Medulla oblongata (tissue), 1 donor: Measurements from ENCODE around the gene EYS.
"Not testable (repeated sequence)": the region's sequence is repeated elsewhere in the genome, so short reads cannot be mapped to it uniquely, and the experiment has no call there.

Source experiments
- DNase-seq: peaks from one replicate; pipeline ENCODE4 v3.0.0-alpha.2; 2015; ENCODE audit errors: extremely low spot score

EYS gene

DNA sequence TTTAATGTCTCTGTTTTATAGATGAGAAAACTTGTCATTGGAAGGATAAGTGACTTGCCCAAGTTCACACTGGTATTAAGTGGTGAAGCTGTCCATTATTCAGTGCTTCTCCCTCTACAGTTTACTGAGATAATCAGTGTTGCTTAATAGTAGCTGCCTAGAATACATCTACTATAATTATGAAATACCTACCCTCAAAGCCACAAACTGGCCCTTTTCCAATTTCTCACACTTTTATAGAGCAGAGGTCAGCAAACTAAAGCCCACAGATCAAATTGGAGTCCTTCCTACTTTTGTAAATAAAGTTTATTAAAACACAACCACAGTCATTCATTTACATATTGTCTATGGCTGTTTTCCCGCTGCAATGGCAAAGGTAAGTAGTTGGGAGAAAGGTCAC, 73.5 kb downstream of the EYS start:
- DNase-seq, result no peak

- DNase-seq, result no peak
Measured at GRCh38 chr6:65631711-65632110, 75.3 kb downstream of the EYS start.

- not testable (repeated sequence) for DNase-seq
Measured at GRCh38 chr6:65627434-65627999, 79.5 kb downstream of the EYS start.

DNA sequence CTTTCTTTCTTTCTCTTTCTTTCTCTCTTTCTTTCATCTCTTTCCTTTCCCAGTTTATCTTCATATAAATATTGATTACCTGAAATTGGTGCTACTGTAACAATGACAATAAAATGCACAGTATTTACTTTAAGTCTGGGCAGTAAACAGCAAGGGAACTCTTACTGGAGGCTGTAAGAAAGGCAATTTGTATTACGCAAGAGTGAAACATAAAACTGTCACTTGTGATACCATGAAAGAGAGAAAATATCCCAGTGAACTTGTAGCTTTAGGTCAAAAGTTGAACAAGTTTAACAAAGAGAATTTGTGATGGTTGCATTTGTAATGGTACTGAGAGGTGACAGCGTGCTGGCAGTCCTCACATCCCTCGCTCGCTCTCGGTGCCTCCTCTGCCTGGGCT, 80.0 kb downstream of the EYS start:
- DNase-seq, result no peak

DNA sequence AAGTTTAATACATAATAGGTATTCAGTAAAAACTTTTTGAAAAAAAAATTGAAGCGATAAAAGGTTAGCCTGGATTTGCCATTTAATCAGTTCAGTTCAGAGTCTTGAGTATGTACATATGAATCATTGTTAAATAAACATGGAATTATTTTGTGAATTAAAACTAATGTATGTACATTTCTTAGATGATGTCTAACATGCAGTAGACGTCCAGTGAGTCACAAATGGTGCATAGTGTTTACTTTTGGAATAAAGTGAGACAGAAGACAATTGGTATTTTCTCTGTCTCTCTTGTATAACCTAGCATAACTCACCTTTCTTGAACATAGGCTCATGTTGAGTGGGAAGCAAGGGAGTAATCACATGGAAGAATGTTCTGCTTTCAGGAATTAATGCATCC, 83.5 kb downstream of the EYS start:
- no peak for DNase-seq

DNA sequence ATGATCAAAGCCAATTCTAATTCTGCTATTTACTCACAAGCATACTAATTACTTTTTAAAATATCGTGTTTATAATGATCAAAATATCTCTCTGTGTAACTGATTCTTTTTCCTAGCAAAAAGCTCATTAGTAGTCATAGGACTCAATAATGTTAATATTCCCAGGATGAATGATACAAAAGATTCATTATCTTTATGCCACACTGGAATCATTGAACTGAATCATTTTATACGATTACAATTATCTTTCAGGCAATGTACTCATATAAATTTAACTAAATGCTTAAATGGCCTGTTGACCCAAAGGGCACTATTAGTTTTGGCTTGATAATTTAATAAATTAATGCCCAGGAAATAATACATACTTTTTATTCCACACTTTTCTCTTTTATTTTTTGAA, 96.3 kb downstream of the EYS start:
- DNase-seq, result no peak

DNA sequence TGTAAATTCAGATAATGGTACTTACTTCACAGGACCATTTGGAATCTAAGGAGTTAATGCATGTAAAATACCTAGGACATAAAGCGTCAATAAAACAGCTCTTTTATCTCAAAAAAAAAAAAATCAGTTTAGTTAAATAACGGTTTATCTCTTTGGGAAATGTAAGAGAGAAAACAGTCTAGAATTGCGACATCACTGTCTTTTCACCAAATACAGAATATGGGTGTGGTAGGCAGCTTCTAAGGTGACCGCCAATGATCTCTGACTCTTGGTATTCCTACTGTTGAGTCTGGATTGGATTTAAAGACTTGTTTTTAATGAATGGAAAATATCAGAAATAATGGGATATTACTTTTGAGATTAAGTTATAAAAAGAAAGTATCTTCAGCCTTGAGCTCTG, 111.5 kb downstream of the EYS start:
- DNase-seq, result no peak

DNA sequence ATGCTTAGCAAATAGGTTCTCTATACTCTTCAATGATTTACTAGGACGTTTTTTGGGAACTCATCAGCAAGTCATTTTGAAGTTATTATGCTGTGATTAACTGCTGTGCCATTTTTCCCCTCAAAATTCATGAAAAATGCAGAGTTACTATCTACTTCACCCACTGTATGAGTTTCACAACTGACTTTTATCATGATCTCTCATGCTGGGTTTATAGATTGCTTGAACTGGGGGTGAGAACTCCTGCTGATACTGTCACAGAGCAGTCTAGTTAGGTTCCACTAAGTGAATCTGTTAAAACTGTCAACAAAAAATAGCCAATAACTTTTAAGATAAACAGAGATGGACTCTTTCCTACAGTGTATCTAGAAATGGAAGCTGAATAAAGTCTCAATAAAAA, 136.7 kb downstream of the EYS start:
- DNase-seq, result no peak

- no peak for DNase-seq
Measured at GRCh38 chr6:65569505-65569904, 137.5 kb downstream of the EYS start.

GRCh38 chr6:65569056-65569455, 138.0 kb downstream of the EYS start:
- DNase-seq, result not testable (repeated sequence)

DNA sequence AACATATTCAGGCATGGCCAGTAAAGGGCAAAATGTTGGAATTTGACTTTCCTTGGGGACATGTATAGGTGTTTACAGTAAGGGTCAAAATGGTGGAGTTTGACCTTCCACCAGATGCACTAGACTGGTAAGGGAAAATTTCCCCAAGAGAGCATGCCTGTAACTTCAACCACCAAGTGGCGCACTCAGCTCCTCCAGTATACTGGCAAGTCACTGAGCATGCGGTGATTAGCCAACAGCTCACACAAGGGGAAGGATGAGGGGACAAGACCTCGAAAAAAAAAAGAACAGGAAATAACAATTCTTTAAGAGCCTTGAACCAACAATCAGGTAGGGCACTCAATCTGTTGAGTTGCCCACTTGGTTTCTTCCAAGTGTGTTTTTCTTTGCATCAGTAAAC, 140.9 kb downstream of the EYS start:
- no peak for DNase-seq

DNA sequence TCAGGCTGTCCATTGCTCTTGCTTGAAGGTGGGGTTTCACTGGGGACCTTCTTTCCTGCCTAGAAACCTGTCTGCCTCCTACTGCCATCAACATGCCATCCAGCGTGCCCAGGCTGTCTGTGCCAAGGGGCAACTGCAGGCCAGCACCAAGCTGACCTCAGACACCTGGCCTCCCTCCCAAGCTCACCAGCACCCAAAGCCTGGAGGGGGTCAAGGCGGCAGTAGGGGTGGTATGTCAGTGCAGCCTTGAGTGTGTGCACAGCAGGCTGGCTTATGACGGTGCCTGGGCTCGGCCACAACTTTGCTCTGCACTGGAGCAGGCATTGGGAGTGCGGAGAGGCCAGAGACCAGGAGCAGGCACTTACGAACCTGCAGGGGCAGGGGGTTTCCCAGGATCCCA, 149.0 kb downstream of the EYS start:
- DNase-seq, result no peak

GRCh38 chr6:65557224-65557623, 149.8 kb downstream of the EYS start:
- DNase-seq, result no peak

- no peak for DNase-seq
Measured at GRCh38 chr6:65546894-65547293, 160.1 kb downstream of the EYS start.

DNA sequence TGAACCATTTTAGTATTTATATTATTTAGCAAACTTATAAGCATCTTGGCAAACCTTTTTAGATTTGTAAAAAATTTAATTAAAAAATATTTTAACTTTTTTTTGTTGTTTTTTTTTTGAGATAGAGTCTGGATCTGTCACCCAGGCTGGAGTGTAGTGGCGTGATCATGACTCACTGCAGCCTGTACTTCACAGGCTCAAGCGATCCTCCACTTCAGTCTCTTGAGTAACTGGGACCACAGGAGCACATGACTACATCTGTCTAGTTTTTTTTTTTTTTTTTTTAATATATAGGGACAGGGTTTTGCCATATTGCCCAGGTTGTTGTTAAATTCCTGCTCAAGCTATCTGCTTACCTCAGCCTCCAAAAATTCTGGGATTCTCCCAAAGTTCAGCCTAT, 161.1 kb downstream of the EYS start:
- no peak for DNase-seq

GRCh38 chr6:65538644-65539043, 168.4 kb downstream of the EYS start:
- DNase-seq, result no peak

- no peak for DNase-seq
Measured at GRCh38 chr6:65537600-65537999, 169.4 kb downstream of the EYS start.

DNA sequence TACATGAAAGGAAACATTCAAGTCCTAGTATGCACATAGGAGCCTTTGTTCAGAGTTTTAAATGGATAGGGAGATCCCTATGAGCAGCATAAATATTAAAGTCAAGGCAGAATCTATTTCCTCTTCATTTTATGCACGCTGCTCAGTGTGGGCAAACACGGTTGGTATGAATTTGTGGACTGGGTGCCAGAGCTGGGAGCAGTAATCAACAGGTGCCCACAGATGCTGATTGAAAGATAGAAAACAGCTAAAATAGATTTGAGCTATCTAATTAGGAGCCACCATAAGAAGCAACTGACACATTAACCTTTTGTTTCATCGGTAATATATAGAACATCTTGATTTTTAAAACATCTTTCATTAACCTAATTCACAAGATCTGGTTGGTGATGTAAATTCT, 175.5 kb downstream of the EYS start:
- peak; percentile 4 for DNase-seq

- DNase-seq, result no peak
Measured at GRCh38 chr6:65524232-65524631, 182.8 kb downstream of the EYS start.

DNA sequence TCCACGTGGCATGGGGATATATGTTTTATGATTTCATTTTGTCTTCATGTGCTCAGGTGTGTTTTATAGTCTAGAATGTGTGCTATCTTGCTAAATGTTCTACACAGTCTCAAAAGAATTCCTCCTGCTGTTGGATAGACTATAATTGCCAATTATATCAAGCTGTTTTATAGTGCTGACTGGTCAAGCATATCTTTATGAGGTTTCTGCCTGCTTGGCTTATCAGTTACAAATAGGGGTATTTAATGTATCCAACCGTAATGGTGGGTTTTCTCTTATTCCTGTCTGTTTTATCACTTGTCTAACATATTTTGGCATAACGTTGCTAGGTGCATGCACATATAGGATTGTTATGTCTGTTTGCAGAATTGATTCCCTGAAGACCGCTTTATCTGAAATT, 201.3 kb downstream of the EYS start:
- no peak for DNase-seq

GRCh38 chr6:65501045-65501444, 206.0 kb downstream of the EYS start:
- DNase-seq, result no peak

- DNase-seq, result not testable (repeated sequence)
Measured at GRCh38 chr6:65483652-65484051, 223.4 kb downstream of the EYS start.

DNA sequence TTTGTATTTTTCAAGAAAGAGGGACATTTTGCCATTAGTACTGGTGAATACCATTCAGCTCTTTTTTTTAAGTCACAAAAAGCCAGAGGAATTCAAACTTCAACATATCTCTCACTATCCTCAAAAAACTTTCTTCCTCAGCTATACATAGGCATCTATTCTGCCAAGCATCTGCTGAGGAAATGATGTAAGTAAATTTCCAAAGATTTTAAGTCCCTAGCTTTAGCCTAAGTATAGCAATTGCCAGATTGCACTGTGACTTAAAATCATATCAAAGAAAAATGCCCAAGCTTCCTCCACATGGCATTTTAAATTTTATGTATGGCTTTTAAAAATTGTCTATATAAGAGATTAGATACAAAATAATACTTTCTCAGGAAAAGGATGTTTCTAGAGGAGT, 237.4 kb downstream of the EYS start:
- no peak for DNase-seq

- DNase-seq, result no peak
Measured at GRCh38 chr6:65468307-65468706, 238.7 kb downstream of the EYS start.

GRCh38 chr6:65461121-65461520, 245.9 kb downstream of the EYS start:
- DNase-seq, result no peak
